ENCODE results near the gene SMAD4.
"Not testable (repeated sequence)": the region's sequence is repeated elsewhere in the genome, so short reads cannot be mapped to it uniquely, and the experiment has no call there.

Gene SMAD4

DNA sequence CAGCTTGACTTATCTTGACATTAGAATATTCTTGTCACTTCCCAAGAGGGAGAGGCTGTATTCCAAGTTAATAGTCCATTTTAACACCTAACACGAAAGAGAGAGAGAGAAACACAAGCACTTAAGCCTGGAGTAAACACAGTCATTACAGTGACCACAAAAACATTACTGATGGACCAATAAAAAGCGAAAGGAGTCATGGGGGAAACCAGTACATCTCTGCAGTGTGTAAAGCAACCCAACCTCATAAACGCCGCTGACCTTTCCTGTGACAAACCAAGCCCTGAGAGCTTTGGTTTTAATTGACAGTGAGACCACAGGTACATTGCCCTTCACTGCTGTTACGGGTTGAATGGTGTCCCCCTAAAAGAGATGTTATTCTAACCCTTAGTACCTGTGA lies 78.3 kb downstream of the SMAD4 start:
- Histone ChIP-seq H2BK12ac (ENCODE audit: low read length in 2 of 2) (no peak overlapping the region), H2AFZ (ENCODE audit: low read depth, low read length) (no peak overlapping the region), H4K8ac (ENCODE audit: low read length) (no peak overlapping the region), H2BK120ac (ENCODE audit: low read depth, low read length) (no peak overlapping the region), H3K27me3 (ENCODE audit: control insufficient read depth in 1 of 2, insufficient read depth in 1 of 2, low read length in 2 of 2) (no peaks in the 10 kb centered on the region), H3K79me1 (replicated peaks; ENCODE audit: low read length, poor library complexity, severe bottlenecking) (no peaks in the 10 kb centered on the region), H4K91ac (ENCODE audit: low read length) (no peak overlapping the region), H3K4me1 (ENCODE audit: control insufficient read depth, insufficient read depth, low read depth, low read length) (peaks cover 10% of the 10 kb centered on the region), H2AK5ac (ENCODE audit: low read length, severe bottlenecking) (no peak overlapping the region), H3K23ac (ENCODE audit: low read length in 2 of 2) (no peak overlapping the region), H3K36me3 (ENCODE audit: control insufficient read depth in 1 of 2, insufficient read depth in 2 of 2, low read depth in 1 of 2, low read length in 2 of 2) (no peaks in the 10 kb centered on the region), H3K9me3 (ENCODE audit: control insufficient read depth, low read length) (no peaks in the 10 kb centered on the region), H2BK15ac (ENCODE audit: low read depth, poor library complexity, severe bottlenecking) (no peak overlapping the region), H3K14ac (ENCODE audit: low read length in 2 of 2) (no peak overlapping the region), H3K4me3 (ENCODE audit: insufficient read depth in 1 of 2, low read depth in 1 of 2, low read length in 2 of 2) (no peak overlapping the region), H2BK5ac (ENCODE audit: low read depth, low read length, poor library complexity, severe bottlenecking) (no peak overlapping the region), H3K4me2 (ENCODE audit: low read length, poor library complexity, severe bottlenecking) (no peak overlapping the region), H3K18ac (ENCODE audit: low read depth in 1 of 2, low read length in 2 of 2) (no peak overlapping the region), H3K4ac (ENCODE audit: low read depth in 1 of 2, low read length in 2 of 2) (no peak overlapping the region), H3K27ac (ENCODE audit: low read length, poor library complexity, severe bottlenecking) (no peak overlapping the region), H3K9ac (ENCODE audit: low read length) (no peak overlapping the region)
- 57% methylated on average over 5 of the region's 5 CpGs for WGBS
- peak; percentile 48 for DNase-seq

- Histone ChIP-seq H3K18ac (ENCODE audit: low read depth in 1 of 2, low read length in 2 of 2) (no peak overlapping the region), H2BK12ac (ENCODE audit: low read length in 2 of 2) (no peak overlapping the region), H2BK5ac (ENCODE audit: low read depth, low read length, poor library complexity, severe bottlenecking) (no peak overlapping the region), H3K4me3 (ENCODE audit: insufficient read depth in 1 of 2, low read depth in 1 of 2, low read length in 2 of 2) (no peak overlapping the region), H3K23ac (ENCODE audit: low read length in 2 of 2) (no peak overlapping the region), H3K9ac (ENCODE audit: low read length) (no peak overlapping the region), H3K27me3 (ENCODE audit: control insufficient read depth in 1 of 2, insufficient read depth in 1 of 2, low read length in 2 of 2) (no peaks in the 10 kb centered on the region), H2AFZ (ENCODE audit: low read depth, low read length) (no peak overlapping the region), H3K4me2 (ENCODE audit: low read length, poor library complexity, severe bottlenecking) (peak overlapping the region; percentile 63), H4K91ac (ENCODE audit: low read length) (no peak overlapping the region), H2BK15ac (ENCODE audit: low read depth, poor library complexity, severe bottlenecking) (no peak overlapping the region), H2BK120ac (ENCODE audit: low read depth, low read length) (no peak overlapping the region), H3K79me1 (replicated peaks; ENCODE audit: low read length, poor library complexity, severe bottlenecking) (no peaks in the 10 kb centered on the region), H3K36me3 (ENCODE audit: control insufficient read depth in 1 of 2, insufficient read depth in 2 of 2, low read depth in 1 of 2, low read length in 2 of 2) (no peaks in the 10 kb centered on the region), H3K27ac (ENCODE audit: low read length, poor library complexity, severe bottlenecking) (no peak overlapping the region), H4K8ac (ENCODE audit: low read length) (peak overlapping the region; percentile 14), H3K4ac (ENCODE audit: low read depth in 1 of 2, low read length in 2 of 2) (no peak overlapping the region), H3K14ac (ENCODE audit: low read length in 2 of 2) (no peak overlapping the region), H3K9me3 (ENCODE audit: control insufficient read depth, low read length) (no peaks in the 10 kb centered on the region), H3K4me1 (ENCODE audit: control insufficient read depth, insufficient read depth, low read depth, low read length) (peaks cover 10% of the 10 kb centered on the region), H2AK5ac (ENCODE audit: low read length, severe bottlenecking) (no peak overlapping the region)
- DNase-seq = peak; percentile 36
- WGBS = 43% methylated on average over 36 of the region's 42 CpGs
These were observed 80.2 kb downstream of the SMAD4 start for GRCh38 chr18:51110073-51110797.

- H3K9ac ChIP-seq (ENCODE audit: low read length); H3K4me2 ChIP-seq (ENCODE audit: low read length, poor library complexity, severe bottlenecking); H2BK15ac ChIP-seq (ENCODE audit: low read depth, poor library complexity, severe bottlenecking); H2AFZ ChIP-seq (ENCODE audit: low read depth, low read length); H4K8ac ChIP-seq (ENCODE audit: low read length); H2BK5ac ChIP-seq (ENCODE audit: low read depth, low read length, poor library complexity, severe bottlenecking); H3K23ac ChIP-seq (ENCODE audit: low read length in 2 of 2); H2BK120ac ChIP-seq (ENCODE audit: low read depth, low read length); H3K18ac ChIP-seq (ENCODE audit: low read depth in 1 of 2, low read length in 2 of 2); DNase-seq; H3K14ac ChIP-seq (ENCODE audit: low read length in 2 of 2); H2AK5ac ChIP-seq (ENCODE audit: low read length, severe bottlenecking); H3K4me3 ChIP-seq (ENCODE audit: insufficient read depth in 1 of 2, low read depth in 1 of 2, low read length in 2 of 2); H3K36me3 ChIP-seq (ENCODE audit: control insufficient read depth in 1 of 2, insufficient read depth in 2 of 2, low read depth in 1 of 2, low read length in 2 of 2); H3K9me3 ChIP-seq (ENCODE audit: control insufficient read depth, low read length); H2BK12ac ChIP-seq (ENCODE audit: low read length in 2 of 2); H4K91ac ChIP-seq (ENCODE audit: low read length); H3K4ac ChIP-seq (ENCODE audit: low read depth in 1 of 2, low read length in 2 of 2); H3K27ac ChIP-seq (ENCODE audit: low read length, poor library complexity, severe bottlenecking); H3K79me1 ChIP-seq (replicated peaks; ENCODE audit: low read length, poor library complexity, severe bottlenecking); H3K4me1 ChIP-seq (ENCODE audit: control insufficient read depth, insufficient read depth, low read depth, low read length); H3K27me3 ChIP-seq (ENCODE audit: control insufficient read depth in 1 of 2, insufficient read depth in 1 of 2, low read length in 2 of 2): not testable (repeated sequence)
- WGBS = 89% methylated on average over 20 of the region's 24 CpGs
These were observed 81.8 kb downstream of the SMAD4 start for GRCh38 chr18:51111633-51112355.

DNA sequence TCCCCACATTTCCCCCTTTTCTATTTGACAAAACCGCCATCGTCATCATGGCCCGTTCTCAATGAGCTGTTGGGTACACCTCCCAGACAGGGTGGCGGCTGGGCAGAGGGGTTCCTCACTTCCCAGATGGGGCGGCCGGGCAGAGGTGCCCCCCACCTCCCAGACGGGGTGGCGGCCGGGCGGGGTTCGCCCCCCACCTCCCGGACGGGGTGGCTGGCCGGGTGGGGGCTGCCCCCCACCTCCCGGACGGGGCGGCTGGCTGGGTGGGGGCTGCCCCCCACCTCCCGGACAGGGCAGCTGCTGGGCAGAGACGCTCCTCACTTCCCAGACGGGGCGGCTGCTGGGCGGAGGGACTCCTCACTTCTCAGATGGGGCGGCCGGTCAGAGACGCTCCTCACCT lies 87.0 kb downstream of the SMAD4 start:
- H2AK5ac ChIP-seq (ENCODE audit: low read length, severe bottlenecking); H4K91ac ChIP-seq (ENCODE audit: low read length); H2BK12ac ChIP-seq (ENCODE audit: low read length in 2 of 2); H3K27me3 ChIP-seq (ENCODE audit: control insufficient read depth in 1 of 2, insufficient read depth in 1 of 2, low read length in 2 of 2); H2AFZ ChIP-seq (ENCODE audit: low read depth, low read length); H3K4me3 ChIP-seq (ENCODE audit: insufficient read depth in 1 of 2, low read depth in 1 of 2, low read length in 2 of 2); H4K8ac ChIP-seq (ENCODE audit: low read length); H2BK120ac ChIP-seq (ENCODE audit: low read depth, low read length); H3K79me1 ChIP-seq (replicated peaks; ENCODE audit: low read length, poor library complexity, severe bottlenecking); H3K4me1 ChIP-seq (ENCODE audit: control insufficient read depth, insufficient read depth, low read depth, low read length); H3K4ac ChIP-seq (ENCODE audit: low read depth in 1 of 2, low read length in 2 of 2); H3K36me3 ChIP-seq (ENCODE audit: control insufficient read depth in 1 of 2, insufficient read depth in 2 of 2, low read depth in 1 of 2, low read length in 2 of 2); H2BK15ac ChIP-seq (ENCODE audit: low read depth, poor library complexity, severe bottlenecking); H3K18ac ChIP-seq (ENCODE audit: low read depth in 1 of 2, low read length in 2 of 2); H3K14ac ChIP-seq (ENCODE audit: low read length in 2 of 2); H3K9me3 ChIP-seq (ENCODE audit: control insufficient read depth, low read length); H3K23ac ChIP-seq (ENCODE audit: low read length in 2 of 2); H3K9ac ChIP-seq (ENCODE audit: low read length); H3K4me2 ChIP-seq (ENCODE audit: low read length, poor library complexity, severe bottlenecking); H2BK5ac ChIP-seq (ENCODE audit: low read depth, low read length, poor library complexity, severe bottlenecking); DNase-seq; H3K27ac ChIP-seq (ENCODE audit: low read length, poor library complexity, severe bottlenecking): not testable (repeated sequence)
- 97% methylated on average over 25 of the region's 25 CpGs for WGBS

Data from mesenchymal stem cell (in vitro differentiated cells and primary cell).